Measurements from ENCODE around the gene EGLN3.
"Not testable (repeated sequence)": the region's sequence is repeated elsewhere in the genome, so short reads cannot be mapped to it uniquely, and the experiment has no call there.

- TF ChIP-seq KAT7 (CRISPR knock-in tag; IDR thresholded peaks at IDR 0.05; ENCODE audit: borderline replicate concordance); CTCF (IDR thresholded peaks at IDR 0.05); TEAD1 (CRISPR knock-in tag; IDR thresholded peaks at IDR 0.05); ESRRA (CRISPR knock-in tag; IDR thresholded peaks at IDR 0.05; ENCODE audit: borderline replicate concordance); E2F4 (CRISPR knock-in tag; IDR thresholded peaks at IDR 0.05; ENCODE audit: borderline replicate concordance, low read depth); ZNF263 (CRISPR knock-in tag; IDR thresholded peaks at IDR 0.05; ENCODE audit: low read depth); PRDM15 (CRISPR knock-in tag; IDR thresholded peaks at IDR 0.05); USF2 (CRISPR knock-in tag; IDR thresholded peaks at IDR 0.05); IRF2 (CRISPR knock-in tag; IDR thresholded peaks at IDR 0.05; ENCODE audit: borderline replicate concordance, low read depth); ZBTB21 (CRISPR knock-in tag; IDR thresholded peaks at IDR 0.05; ENCODE audit: borderline replicate concordance); CREM (CRISPR knock-in tag; IDR thresholded peaks at IDR 0.05); STAT6 (CRISPR knock-in tag; conservative IDR thresholded peaks at IDR 0.05; ENCODE audit: low read depth): not testable (repeated sequence)
Measured at GRCh38 chr14:33962466-33962865, 11.6 kb upstream of the EGLN3 start.
